Smooth muscle cell of trachea (primary cell): ENCODE results near the gene LMNB1. TPM values are rescaled to one million over a fixed set of nuclear protein-coding genes. Genes with fewer than 3 reads are reported as not detected.

ENCODE experiments used
- total RNA-seq: library from RNA; depleted of rRNA; stranded (reverse); fragments of >200 nt; gene quantifications from 2 replicates; pipeline ENCODE4 v1.2.1, GENCODE V29; 2014

LMNB1 gene, protein sequence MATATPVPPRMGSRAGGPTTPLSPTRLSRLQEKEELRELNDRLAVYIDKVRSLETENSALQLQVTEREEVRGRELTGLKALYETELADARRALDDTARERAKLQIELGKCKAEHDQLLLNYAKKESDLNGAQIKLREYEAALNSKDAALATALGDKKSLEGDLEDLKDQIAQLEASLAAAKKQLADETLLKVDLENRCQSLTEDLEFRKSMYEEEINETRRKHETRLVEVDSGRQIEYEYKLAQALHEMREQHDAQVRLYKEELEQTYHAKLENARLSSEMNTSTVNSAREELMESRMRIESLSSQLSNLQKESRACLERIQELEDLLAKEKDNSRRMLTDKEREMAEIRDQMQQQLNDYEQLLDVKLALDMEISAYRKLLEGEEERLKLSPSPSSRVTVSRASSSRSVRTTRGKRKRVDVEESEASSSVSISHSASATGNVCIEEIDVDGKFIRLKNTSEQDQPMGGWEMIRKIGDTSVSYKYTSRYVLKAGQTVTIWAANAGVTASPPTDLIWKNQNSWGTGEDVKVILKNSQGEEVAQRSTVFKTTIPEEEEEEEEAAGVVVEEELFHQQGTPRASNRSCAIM
- total RNA-seq, result 7.6 and 73.0 TPM in 2 replicates

GRCh38 chr5:126776499-126777256 lies at the start of gene LMNB1:
LMNB1 (plus strand) TSS chr5:126777136; CDS start chr5:126777509, 373 bp downstream.

Other genes starting within 250 kb of the LMNB1 start
- gene ALDH7A1, start 181.9 kb upstream of the LMNB1 start, total RNA-seq, result 26.6 and 70.7 TPM in 2 replicates
- 45.7 and 61.5 TPM in 2 replicates for gene PHAX, start 176.2 kb upstream of the LMNB1 start, total RNA-seq